HG03460 (cell line): ENCODE data around the gene ACHE.

ENCODE experiments used
- ATAC-seq: cut with Tn5 transposase; IDR thresholded peaks from one replicate; pipeline ENCODE4 v1.9.1; 2021; ENCODE audit not compliant: unreplicated experiment

The ACHE gene

DNA sequence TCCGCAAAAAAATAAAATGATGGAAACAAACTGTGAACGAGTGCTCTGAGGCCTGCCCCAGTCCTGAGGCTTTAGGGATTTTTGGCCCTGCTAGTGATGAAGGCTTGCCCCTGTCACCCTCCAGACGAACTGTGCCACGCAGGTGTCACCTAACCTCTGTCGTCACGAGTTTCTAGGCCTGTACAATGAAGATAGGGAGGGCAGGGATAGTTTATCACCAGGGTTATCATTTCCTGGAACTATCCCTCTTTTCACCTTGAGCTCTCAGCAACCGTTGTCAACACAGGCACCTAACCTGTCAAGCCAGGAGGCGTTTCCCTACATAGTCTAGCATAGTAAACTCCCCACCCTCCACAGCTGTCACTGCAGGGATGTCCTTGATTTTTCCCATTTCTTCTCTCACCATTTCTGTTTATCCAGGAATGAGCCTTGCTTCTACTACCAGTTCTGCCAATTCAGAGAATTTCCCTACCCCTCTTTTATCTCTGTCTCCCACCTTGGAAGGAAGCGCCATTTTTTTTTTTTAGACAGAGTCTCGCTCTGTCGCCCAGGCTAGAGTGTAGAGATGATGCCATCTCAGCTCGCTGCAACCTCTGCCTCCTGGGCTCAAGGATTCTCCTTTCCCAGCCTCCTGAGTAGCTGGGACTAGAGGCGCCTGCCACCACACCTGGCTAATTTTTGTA lies 2.2 kb upstream of the ACHE start:
- no peak for ATAC-seq

GRCh38 chr7:100896732-100897608 lies 1.3 kb upstream of the ACHE start:
- no peak for ATAC-seq

- no peak for ATAC-seq
These were observed 456 bp upstream of the ACHE start for GRCh38 chr7:100895956-100896731.

DNA sequence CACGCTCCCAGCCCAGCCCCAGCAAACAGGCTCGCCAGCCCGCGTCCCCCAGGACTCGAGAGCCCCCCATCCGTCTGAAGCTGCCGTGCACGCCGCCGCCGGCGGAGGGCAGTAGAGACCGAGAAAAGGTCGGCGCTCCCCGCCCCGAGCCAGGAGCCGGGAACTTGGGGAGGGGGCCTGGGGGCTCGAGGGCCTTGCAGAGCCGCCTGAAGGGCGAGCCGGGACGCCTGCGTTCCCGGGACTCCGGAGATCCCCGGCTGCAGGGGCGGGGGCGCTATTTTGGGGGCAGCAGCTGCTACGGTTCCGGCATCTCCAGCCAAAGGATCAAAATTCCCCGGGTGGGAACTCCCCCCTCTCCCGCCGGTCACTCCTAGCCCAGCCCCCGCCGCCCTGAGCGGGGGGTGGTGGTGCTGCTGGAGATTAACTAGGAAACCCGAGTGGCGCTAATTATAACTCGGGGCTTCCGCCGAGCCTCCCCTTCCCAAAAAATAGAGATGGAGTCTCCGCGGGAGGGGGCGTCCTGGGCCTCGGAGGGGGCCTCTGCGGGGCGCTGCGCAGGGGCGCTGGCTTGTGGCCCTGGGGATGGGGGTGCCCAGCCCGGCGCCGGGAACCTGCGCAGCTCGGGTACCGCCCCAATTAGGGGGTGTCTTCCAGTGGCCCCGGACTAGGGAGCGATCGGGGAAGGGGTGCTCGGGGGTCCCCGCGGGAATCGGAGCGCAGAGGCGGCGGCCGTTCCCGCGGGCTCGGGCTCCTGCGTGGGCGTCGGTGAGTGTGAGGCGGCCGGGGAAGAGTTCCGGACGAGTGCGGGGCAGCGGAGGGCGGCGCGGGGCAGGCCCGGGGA lies 608 bp downstream of the ACHE start:
- ATAC-seq = no peak

GRCh38 chr7:100893910-100894721 lies 1.6 kb downstream of the ACHE start:
- ATAC-seq = no peak

GRCh38 chr7:100893318-100893895 lies 2.3 kb downstream of the ACHE start:
- ATAC-seq = no peak

DNA sequence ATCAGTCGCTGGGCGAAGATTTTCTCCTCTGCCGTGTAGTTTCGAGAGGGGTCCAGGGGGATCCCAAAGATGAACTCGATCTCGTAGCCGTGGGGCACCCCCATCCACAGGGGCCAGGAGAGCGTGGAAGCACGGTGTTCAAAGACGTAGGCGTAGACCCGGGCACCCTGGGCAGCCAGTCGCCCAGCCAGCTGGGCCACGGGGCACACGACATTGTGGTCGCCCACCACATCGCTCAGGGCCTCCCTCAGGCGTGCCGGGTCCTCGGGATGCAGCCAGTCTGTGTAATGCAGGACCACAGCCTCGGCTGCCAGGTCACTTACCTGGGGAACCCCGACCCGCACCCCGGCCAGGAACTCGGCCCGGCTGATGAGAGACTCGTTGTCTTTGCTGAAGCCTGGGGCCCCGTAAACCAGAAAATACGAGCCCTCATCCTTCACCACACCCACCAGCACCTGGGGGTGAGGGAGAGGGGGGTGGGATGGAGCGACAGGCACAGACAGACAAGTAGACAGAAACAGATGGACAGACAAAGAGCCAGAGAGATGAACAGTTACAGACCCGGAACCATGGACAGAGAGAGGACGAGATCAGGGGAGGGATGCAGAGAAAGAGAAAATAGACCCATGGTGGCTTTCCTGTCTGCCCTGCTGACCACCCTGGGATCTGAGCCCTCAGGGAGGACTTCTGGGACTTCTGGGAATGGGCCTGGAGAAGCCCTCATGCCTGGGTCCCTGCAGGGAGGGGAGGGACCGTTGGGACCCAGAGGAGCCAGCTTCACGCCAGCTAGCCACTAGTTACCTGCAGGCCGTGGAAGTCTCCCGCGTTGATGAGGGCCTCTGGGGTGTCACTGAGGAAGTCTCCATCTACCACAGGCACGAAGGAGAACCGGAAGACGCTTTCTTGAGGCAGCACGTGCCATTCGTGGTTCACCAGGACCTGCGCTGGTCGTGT lies 3.0 kb downstream of the ACHE start:
- ATAC-seq = no peak

DNA sequence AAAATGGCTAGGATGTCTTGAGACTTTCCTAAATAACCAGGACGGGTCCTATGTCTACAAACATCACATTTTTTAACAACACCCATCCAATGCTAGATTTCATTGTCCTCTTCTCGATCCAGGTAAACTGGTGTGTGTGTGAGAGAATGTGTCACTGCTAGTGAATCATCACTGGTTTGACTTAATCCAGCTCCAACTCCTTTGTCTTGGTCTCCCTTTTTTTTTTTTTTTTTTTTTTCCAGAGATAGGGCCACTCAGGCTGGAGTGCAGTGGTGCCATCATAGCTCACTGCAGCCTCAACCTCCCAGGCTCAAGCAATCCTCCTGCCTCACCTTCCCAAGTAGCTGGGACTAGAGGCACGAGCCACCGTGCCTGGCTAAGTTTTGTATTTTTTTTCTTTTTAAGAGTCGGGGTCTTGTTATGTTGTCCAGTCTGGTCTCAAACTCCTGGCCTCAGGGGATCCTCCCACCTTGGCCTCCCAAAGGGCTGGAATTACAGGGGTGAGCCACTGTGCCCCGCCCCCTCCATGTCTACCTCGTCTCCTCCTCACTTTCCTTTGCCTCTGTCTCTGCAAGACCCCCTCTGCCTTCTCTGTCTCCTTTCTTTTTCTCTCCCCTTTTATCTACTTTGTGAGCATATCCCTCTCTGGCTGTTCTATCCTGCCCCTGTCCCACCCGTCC lies 4.0 kb downstream of the ACHE start:
- ATAC-seq = no peak

- no peak for ATAC-seq
These were observed 4.8 kb downstream of the ACHE start for GRCh38 chr7:100890653-100891567.

DNA sequence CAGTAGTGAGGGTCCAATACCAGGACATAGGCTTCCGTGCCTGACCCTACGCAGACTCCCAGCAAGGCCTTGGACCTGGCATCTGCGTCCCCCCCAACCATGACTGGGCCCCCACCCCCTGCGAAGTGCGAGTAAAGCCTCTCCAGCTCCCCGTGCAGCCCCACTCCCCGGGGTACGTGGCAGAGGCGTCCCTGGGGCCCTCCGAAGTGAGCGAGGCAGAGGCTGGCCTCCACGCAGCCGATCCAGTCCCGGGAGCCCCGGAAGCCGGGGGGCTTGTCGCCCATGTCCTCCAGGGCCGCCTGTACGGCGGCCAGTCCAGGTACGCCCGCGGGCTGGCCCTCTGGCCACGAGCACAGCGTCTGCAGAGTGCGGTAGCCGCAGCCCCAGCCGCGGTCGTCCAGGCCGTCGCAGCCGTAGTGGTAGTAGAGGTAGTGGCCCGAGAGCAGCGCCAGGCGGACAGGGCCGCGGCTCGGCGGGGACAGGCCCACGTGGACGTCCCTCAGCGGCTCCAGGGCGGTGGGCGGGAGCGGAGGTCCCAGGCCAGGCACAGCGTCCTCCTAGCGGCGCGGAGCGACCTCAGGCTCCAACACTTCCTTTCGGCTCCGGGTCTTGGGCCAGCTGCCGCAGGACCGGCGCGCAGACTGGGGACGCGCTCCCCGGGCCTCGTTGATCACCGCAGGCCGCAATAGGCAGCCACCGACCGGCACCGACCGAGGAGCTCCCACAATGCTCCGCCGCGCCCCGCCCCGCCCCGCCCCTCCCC lies 6.5 kb downstream of the ACHE start, which contains the start of gene UFSP1:
TSS of gene UFSP1 (minus strand) at position 728 of the 763 bp plus-strand sequence. CDS start at position 284, 444 bp downstream.
- ATAC-seq = peak; percentile 16

GRCh38 chr7:100888291-100888987 lies 7.2 kb downstream of the ACHE start:
- ATAC-seq = no peak

- ATAC-seq = peak; percentile 38
These were observed 8.0 kb downstream of the ACHE start for GRCh38 chr7:100887516-100888290.

GRCh38 chr7:100886936-100887515 lies 8.7 kb downstream of the ACHE start:
- no peak for ATAC-seq
